BJ (cell line): ENCODE measurements around the gene PCDH12. TPM values are rescaled to one million over a fixed set of nuclear protein-coding genes. Genes with fewer than 3 reads are reported as not detected.

Experiments used
- CTCF ChIA-PET: fragments of 350-600 bp; formaldehyde crosslinking; extraction: SDS; loops from one replicate; lab custom pipeline; 2021; ENCODE audit warnings: antibody characterized with exemption, inconsistent platforms; lab: Yijun Ruan, JAX
- POLR2A ChIA-PET: fragments of 300-600 bp; sonication (Branson Sonifier 250); formaldehyde crosslinking; extraction: SDS; loops from one replicate; lab custom pipeline; 2021; ENCODE audit warnings: antibody characterized with exemption; lab: Charles Lee
- DNase-seq: peaks from one replicate; pipeline ENCODE4 v3.0.0-alpha.2; 2011; ENCODE audit warnings: low read depth
- H3K27me3 ChIP-seq: 2 replicates; pipeline ENCODE4 v1.6.0; 2011; ENCODE audit warnings: low read length; ENCODE audit not compliant: control insufficient read depth, insufficient read depth
- H3K36me3 ChIP-seq: 2 replicates; pipeline ENCODE4 v1.5.1; 2011; ENCODE audit warnings: low read length; ENCODE audit not compliant: control insufficient read depth, insufficient read depth
- H3K4me3 ChIP-seq: 2 replicates; pipeline ENCODE4 v1.5.1; 2011; ENCODE audit warnings: low read depth, mild to moderate bottlenecking, control low read depth, low read length
- CTCF ChIP-seq: IDR thresholded peaks from 2 replicates; pipeline ENCODE4 v1.5.1; 2011; ENCODE audit warnings: low read depth, mild to moderate bottlenecking, control low read depth, inconsistent platforms, low read length, moderate library complexity; ENCODE audit not compliant: insufficient read depth
- polyA plus RNA-seq: library from polyadenylated mRNA; depleted of rRNA; stranded (reverse); fragments of >200 nt; gene quantifications from 2 replicates; pipeline ENCODE4 v1.2.3, GENCODE V29; 2011

Gene PCDH12
- polyA plus RNA-seq, 1 experiment: 0.01 TPM

DNA sequence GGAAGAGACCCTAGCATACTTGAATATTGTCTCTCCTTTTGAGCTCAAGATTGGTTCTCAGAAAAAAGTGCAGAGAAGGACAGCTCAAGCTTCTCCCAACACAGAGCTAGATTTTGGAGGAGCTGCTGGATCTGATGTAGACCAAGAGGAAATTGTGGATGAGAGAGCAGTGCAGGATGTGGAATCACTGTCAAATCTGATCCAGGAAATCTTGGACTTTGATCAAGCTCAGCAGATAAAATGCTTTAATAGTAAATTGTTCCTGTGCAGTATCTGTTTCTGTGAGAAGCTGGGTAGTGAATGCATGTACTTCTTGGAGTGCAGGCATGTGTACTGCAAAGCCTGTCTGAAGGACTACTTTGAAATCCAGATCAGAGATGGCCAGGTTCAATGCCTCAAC lies 20.4 kb upstream of the PCDH12 start:
- no peak for TF ChIP-seq CTCF
- H3K36me3 ChIP-seq: peaks cover 9% of the 10 kb centered on the region
- DNase-seq: no peak
- H3K4me3 ChIP-seq: no peak overlapping the region
- ChIA-PET POLR2A (no interaction called here), CTCF (interaction anchor here (1.2 to 3.8 kb wide), 5 partner anchors 9 to 165 kb away, joined by 4 to 23 read pairs (median 13); partner anchors contain the start of gene RNF14)
- no peaks in the 10 kb centered on the region for H3K27me3 ChIP-seq

DNA sequence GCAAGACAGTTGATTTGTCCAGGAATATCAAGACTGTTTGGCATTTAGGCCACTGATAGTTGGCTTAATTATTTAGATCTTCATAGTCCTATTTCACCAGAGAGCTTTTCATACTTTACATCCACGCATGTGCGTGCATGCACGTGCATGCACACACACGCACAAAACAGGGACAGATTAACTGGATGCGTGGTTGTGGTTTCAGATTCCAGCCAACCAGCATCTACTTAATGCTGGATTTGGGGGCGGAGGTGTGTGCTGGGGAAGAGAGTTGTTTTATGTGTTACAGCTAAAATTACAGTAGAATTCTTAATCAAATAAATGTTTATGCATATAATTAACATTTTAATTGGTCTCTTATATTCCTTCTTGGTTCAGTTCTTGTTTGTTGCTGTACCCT lies 18.2 kb upstream of the PCDH12 start:
- Histone ChIP-seq H3K27me3 (no peaks in the 10 kb centered on the region), H3K4me3 (no peak overlapping the region), H3K36me3 (peaks cover 11% of the 10 kb centered on the region)
- ChIA-PET POLR2A (no interaction called here), CTCF (interaction anchor here (0.9 to 2.8 kb wide), 7 partner anchors 14 to 311 kb away, joined by 3 to 12 read pairs (median 5); no protein-coding TSS in a partner anchor)
- no peak for DNase-seq
- TF ChIP-seq CTCF: no peak

GRCh38 chr5:141973871-141974595 lies 16.0 kb upstream of the PCDH12 start:
- CTCF ChIA-PET: interaction anchor here (2.6 kb wide), 1 partner anchor 13 kb away, joined by 9 read pairs; no protein-coding TSS in a partner anchor
- peaks cover 9% of the 10 kb centered on the region for H3K36me3 ChIP-seq
- no peaks in the 10 kb centered on the region for H3K27me3 ChIP-seq
- no peak for TF ChIP-seq CTCF
- no peak for DNase-seq
- POLR2A ChIA-PET: no interaction called here
- H3K4me3 ChIP-seq: no peak overlapping the region

- H3K27me3 ChIP-seq: no peaks in the 10 kb centered on the region
- DNase-seq: no peak
- ChIA-PET POLR2A (interaction anchor here (1.0 kb wide), 1 partner anchor 55 kb away, joined by 4 read pairs; no protein-coding TSS in a partner anchor), CTCF (interaction anchor here (0.6 to 6.5 kb wide), 19 partner anchors 8 to 626 kb away, joined by 3 to 66 read pairs (median 6); partner anchors contain the start of genes GNPDA1 and PCDH12)
- no peak for TF ChIP-seq CTCF
- peak overlapping the region; percentile 69 for H3K4me3 ChIP-seq
- H3K36me3 ChIP-seq: peaks cover 4% of the 10 kb centered on the region; the same call in 1 of the 2 replicates
Measured at GRCh38 chr5:141969783-141970771, 12.1 kb upstream of the PCDH12 start.
